Loucy (cell line): Measurements from ENCODE around the gene CORO7.

Source experiments
- H2AFZ ChIP-seq: fragments of 200-600 bp; sonication (generic); 2 replicates; pipeline ENCODE4 v1.6.0; 2016; ENCODE audit warnings: antibody characterized with exemption, mild to moderate bottlenecking, low read length, moderate library complexity
- H3F3A ChIP-seq: fragments of 200-600 bp; 2 replicates; pipeline ENCODE4 v1.6.0; 2016; ENCODE audit warnings: antibody characterized with exemption, low read depth, mild to moderate bottlenecking
- H3K27me3 ChIP-seq: fragments of 200-600 bp; sonication (generic); 2 replicates; pipeline ENCODE4 v1.6.1; 2014; ENCODE audit warnings: low read length, mild to moderate bottlenecking; ENCODE audit not compliant: insufficient read depth, poor library complexity, severe bottlenecking
- H3K36me3 ChIP-seq: fragments of 200-600 bp; sonication (generic); 2 replicates; pipeline ENCODE4 v1.6.1; 2016; ENCODE audit warnings: low read length; ENCODE audit not compliant: insufficient read depth
- H3K4me1 ChIP-seq: fragments of 200-600 bp; sonication (generic); 2 replicates; pipeline ENCODE4 v1.5.1; 2014; ENCODE audit warnings: low read length, mild to moderate bottlenecking; ENCODE audit not compliant: insufficient read depth, poor library complexity, severe bottlenecking
- H3K4me2 ChIP-seq: fragments of 200-600 bp; sonication (generic); 2 replicates; pipeline ENCODE4 v1.6.0; 2014; ENCODE audit warnings: antibody characterized with exemption, low read length, low read depth, mild to moderate bottlenecking; ENCODE audit not compliant: poor library complexity, severe bottlenecking
- H3K4me3 ChIP-seq: fragments of 200-600 bp; sonication (generic); 2 replicates; pipeline ENCODE4 v1.5.1; 2014; ENCODE audit warnings: low read length, mild to moderate bottlenecking, mixed read lengths; ENCODE audit not compliant: poor library complexity, severe bottlenecking
- H3K79me2 ChIP-seq: fragments of 200-600 bp; sonication (generic); 2 replicates; pipeline ENCODE4 v1.6.1; 2014; ENCODE audit warnings: low read length; ENCODE audit not compliant: insufficient read depth
- H3K9ac ChIP-seq: fragments of 200-600 bp; sonication (generic); 2 replicates; pipeline ENCODE4 v1.6.0; 2014; ENCODE audit warnings: mild to moderate bottlenecking, low read depth, low read length, moderate library complexity; ENCODE audit not compliant: poor library complexity, severe bottlenecking
- H3K9me2 ChIP-seq: fragments of 200-600 bp; sonication (generic); replicated peaks from 2 replicates; pipeline ENCODE4 v1.6.1; 2016; ENCODE audit warnings: low read depth, low read length, mixed read lengths
- H3K9me3 ChIP-seq: fragments of 200-600 bp; sonication (generic); 2 replicates; pipeline ENCODE4 v1.6.1; 2014; ENCODE audit warnings: mild to moderate bottlenecking, antibody characterized with exemption, low read length, low read depth; ENCODE audit not compliant: insufficient read depth
- H4K20me1 ChIP-seq: fragments of 200-600 bp; sonication (generic); 2 replicates; pipeline ENCODE4 v1.6.0; 2014; ENCODE audit warnings: antibody characterized with exemption, low read length, mild to moderate bottlenecking; ENCODE audit not compliant: insufficient read depth, poor library complexity, severe bottlenecking
- CTCF ChIP-seq: fragments of 200-600 bp; sonication (generic); conservative IDR thresholded peaks from 2 replicates; pipeline ENCODE4 v1.5.1; 2014; ENCODE audit warnings: mild to moderate bottlenecking, antibody characterized with exemption, low read length
- EZH2phosphoT487 ChIP-seq: fragments of 200-600 bp; IDR thresholded peaks from 2 replicates; pipeline ENCODE4 v1.6.1; 2018; ENCODE audit warnings: antibody characterized with exemption, mild to moderate bottlenecking, moderate library complexity, borderline replicate concordance

The CORO7 gene

GRCh38 chr16:4361944-4362311 lies 54.5 kb downstream of the CORO7 start:
- Histone ChIP-seq H3K9me2 (no peaks in the 10 kb centered on the region), H3K27me3 (no peaks in the 10 kb centered on the region), H3K4me2 (no peak overlapping the region), H3F3A (no peaks in the 10 kb centered on the region), H3K79me2 (no peaks in the 10 kb centered on the region), H3K9me3 (no peaks in the 10 kb centered on the region), H4K20me1 (no peaks in the 10 kb centered on the region), H3K36me3 (peaks cover 8% of the 10 kb centered on the region; the same call in 1 of the 2 replicates), H3K9ac (no peak overlapping the region), H3K4me1 (no peaks in the 10 kb centered on the region), H3K4me3 (no peak overlapping the region), H2AFZ (no peak overlapping the region)
- TF ChIP-seq EZH2phosphoT487 (no peak), CTCF (no peak)

GRCh38 chr16:4361033-4361943 lies 55.1 kb downstream of the CORO7 start:
- no peak overlapping the region for H3K9ac ChIP-seq
- no peaks in the 10 kb centered on the region for H3F3A ChIP-seq
- no peaks in the 10 kb centered on the region for H4K20me1 ChIP-seq
- H3K27me3 ChIP-seq = no peaks in the 10 kb centered on the region
- H2AFZ ChIP-seq = no peak overlapping the region
- no peaks in the 10 kb centered on the region for H3K9me3 ChIP-seq
- H3K36me3 ChIP-seq = peaks cover 8% of the 10 kb centered on the region; the same call in 1 of the 2 replicates
- no peaks in the 10 kb centered on the region for H3K79me2 ChIP-seq
- no peaks in the 10 kb centered on the region for H3K9me2 ChIP-seq
- no peak overlapping the region for H3K4me3 ChIP-seq
- H3K4me2 ChIP-seq = no peak overlapping the region
- H3K4me1 ChIP-seq = no peaks in the 10 kb centered on the region
- TF ChIP-seq CTCF (no peak), EZH2phosphoT487 (no peak)

GRCh38 chr16:4360538-4361021 lies 55.8 kb downstream of the CORO7 start:
- Histone ChIP-seq H3K27me3 (no peaks in the 10 kb centered on the region), H3K9ac (no peak overlapping the region), H3K36me3 (peaks cover 8% of the 10 kb centered on the region; the same call in 1 of the 2 replicates), H2AFZ (no peak overlapping the region), H4K20me1 (no peaks in the 10 kb centered on the region), H3K4me3 (no peak overlapping the region), H3K79me2 (no peaks in the 10 kb centered on the region), H3K4me2 (no peak overlapping the region), H3K9me3 (no peaks in the 10 kb centered on the region), H3K4me1 (no peaks in the 10 kb centered on the region), H3F3A (no peaks in the 10 kb centered on the region), H3K9me2 (no peaks in the 10 kb centered on the region)
- TF ChIP-seq CTCF = no peak
- TF ChIP-seq EZH2phosphoT487 = no peak
